A549 (cell line): ENCODE results near the gene KCNK6. TPM values are rescaled to one million over a fixed set of nuclear protein-coding genes. Genes with fewer than 3 reads are reported as not detected.

Experiments
- ATOH8 ChIP-seq: fragments of 250-450 bp; sonication (Bioruptor Pico); IDR thresholded peaks from 2 replicates; pipeline ENCODE4 v1.5.0; 2020; ENCODE audit warnings: low read depth, mild to moderate bottlenecking, moderate library complexity
- BHLHE40 ChIP-seq: IDR thresholded peaks from 2 replicates; pipeline ENCODE4 v1.6.1; 2012; ENCODE audit warnings: low read depth, low read length, inconsistent platforms
- CBX2 ChIP-seq: fragments of 200-600 bp; sonication (generic); IDR thresholded peaks from 2 replicates; pipeline ENCODE4 v1.6.1; 2016; ENCODE audit warnings: low read depth, mild to moderate bottlenecking, borderline replicate concordance
- CBX8 ChIP-seq: fragments of 200-600 bp; sonication (generic); IDR thresholded peaks from 2 replicates; pipeline ENCODE4 v1.6.1; 2016
- CEBPB ChIP-seq, 2 experiments: fragments of >200 bp in 1 of 2; sonication (Bioruptor Twin) in 1 of 2; formaldehyde crosslinking in 1 of 2; IDR thresholded peaks; 2 replicates each; pipeline ENCODE4 v1.6.1; 2012 to 2016
- CHD2 ChIP-seq: fragments of 150-350 bp; IDR thresholded peaks from 2 replicates; pipeline ENCODE4 v1.6.1; 2014; ENCODE audit warnings: low read length; ENCODE audit not compliant: partially characterized antibody
- CTCF ChIP-seq: fragments of >200 bp; sonication (Bioruptor Twin); formaldehyde crosslinking; IDR thresholded peaks from 3 replicates; pipeline ENCODE4 v1.5.1; 2016
- E2F6 ChIP-seq: IDR thresholded peaks from 2 replicates; pipeline ENCODE4 v1.6.1; 2012; ENCODE audit warnings: low read depth, borderline replicate concordance
- EHF ChIP-seq: fragments of 250-450 bp; sonication (Bioruptor Pico); IDR thresholded peaks from 2 replicates; pipeline ENCODE4 v1.5.0; 2020; ENCODE audit warnings: mild to moderate bottlenecking
- EHMT2 ChIP-seq: fragments of 200-600 bp; sonication (generic); IDR thresholded peaks from 2 replicates; pipeline ENCODE4 v1.6.1; 2016; ENCODE audit warnings: antibody characterized with exemption, low read depth, mild to moderate bottlenecking, moderate library complexity
- ELK1 ChIP-seq: fragments of 150-350 bp; IDR thresholded peaks from 2 replicates; pipeline ENCODE4 v1.6.1; 2014; ENCODE audit warnings: low read depth, mild to moderate bottlenecking, low read length
- EP300 ChIP-seq, 2 experiments: fragments of >200 bp; sonication (Bioruptor Twin); formaldehyde crosslinking; IDR thresholded peaks; 2 replicates in 1 of 2; 3 replicates in 1 of 2; pipeline ENCODE4 v1.6.1; 2016 to 2017
- ESRRA ChIP-seq: fragments of 150-350 bp; IDR thresholded peaks from 2 replicates; pipeline ENCODE4 v1.6.1; 2014; ENCODE audit warnings: mild to moderate bottlenecking, low read length, borderline replicate concordance
- FOXS1 ChIP-seq: fragments of 250-450 bp; sonication (Bioruptor Pico); IDR thresholded peaks from 2 replicates; pipeline ENCODE4 v1.5.0; 2020; ENCODE audit warnings: mild to moderate bottlenecking, moderate library complexity
- HES2 ChIP-seq: fragments of >200 bp; sonication (Bioruptor Twin); formaldehyde crosslinking; IDR thresholded peaks from 2 replicates; pipeline ENCODE4 v1.6.1; 2016
- HEYL ChIP-seq: fragments of 250-450 bp; sonication (Bioruptor Pico); IDR thresholded peaks from 2 replicates; pipeline ENCODE4 v1.8.0; 2021; ENCODE audit warnings: mild to moderate bottlenecking, moderate library complexity
- HMGXB4 ChIP-seq: fragments of 250-450 bp; sonication (Bioruptor Pico); IDR thresholded peaks from 2 replicates; pipeline ENCODE4 v1.5.0; 2021; ENCODE audit warnings: mild to moderate bottlenecking, moderate library complexity, borderline replicate concordance
- HOXA7 ChIP-seq: fragments of 250-450 bp; sonication (Bioruptor Pico); IDR thresholded peaks from 2 replicates; pipeline ENCODE4 v1.5.0; 2020; ENCODE audit warnings: mild to moderate bottlenecking, moderate library complexity
- HOXB5 ChIP-seq: fragments of 250-450 bp; sonication (Bioruptor Pico); IDR thresholded peaks from 2 replicates; pipeline ENCODE4 v1.5.0; 2020; ENCODE audit warnings: mild to moderate bottlenecking, moderate library complexity
- JUN ChIP-seq, 2 experiments: fragments of >200 bp; sonication (Bioruptor Twin); formaldehyde crosslinking; IDR thresholded peaks; 2 replicates in 1 of 2; 3 replicates in 1 of 2; pipeline ENCODE4 v1.6.1; 2016 to 2017
- JUNB ChIP-seq: fragments of >200 bp; sonication (Bioruptor Twin); formaldehyde crosslinking; IDR thresholded peaks from 2 replicates; pipeline ENCODE4 v1.6.1; 2016
- KDM1A ChIP-seq: fragments of 200-600 bp; sonication (generic); IDR thresholded peaks from 2 replicates; pipeline ENCODE4 v1.6.1; 2016; ENCODE audit warnings: low read depth, mild to moderate bottlenecking
- MYC ChIP-seq: IDR thresholded peaks from 2 replicates; pipeline ENCODE4 v1.6.1; 2012; ENCODE audit warnings: mild to moderate bottlenecking, inconsistent platforms, low read length, improper control_type of control experiment, borderline replicate concordance
- NFE2L2 ChIP-seq: fragments of 150-350 bp; conservative IDR thresholded peaks from 2 replicates; pipeline ENCODE4 v1.6.1; 2014; ENCODE audit warnings: low read length
- NPAS2 ChIP-seq: fragments of 250-450 bp; sonication (Bioruptor Pico); IDR thresholded peaks from 2 replicates; pipeline ENCODE4 v1.8.0; 2022; ENCODE audit warnings: mild to moderate bottlenecking, moderate library complexity, borderline replicate concordance
- NR3C1 ChIP-seq: fragments of >200 bp; sonication (Bioruptor Twin); formaldehyde crosslinking; IDR thresholded peaks from 3 replicates; pipeline ENCODE4 v1.6.1; 2017
- PHF8 ChIP-seq: fragments of 200-600 bp; sonication (generic); IDR thresholded peaks from 2 replicates; pipeline ENCODE4 v1.6.1; 2016; ENCODE audit warnings: low read depth, mild to moderate bottlenecking, antibody characterized with exemption, moderate library complexity, borderline replicate concordance
- RCOR1 ChIP-seq: fragments of 150-350 bp; IDR thresholded peaks from 2 replicates; pipeline ENCODE4 v1.6.1; 2014; ENCODE audit warnings: antibody characterized with exemption, low read length, low read depth
- SMC3 ChIP-seq: fragments of >200 bp; sonication (Bioruptor Twin); formaldehyde crosslinking; IDR thresholded peaks from 3 replicates; pipeline ENCODE4 v1.6.1; 2018; ENCODE audit warnings: inconsistent platforms
- SREBF2 ChIP-seq: fragments of 450-650 bp; IDR thresholded peaks from 2 replicates; pipeline ENCODE4 v1.6.1; 2014; ENCODE audit warnings: mild to moderate bottlenecking, moderate library complexity
- TFCP2L1 ChIP-seq: fragments of 250-450 bp; sonication (Bioruptor Pico); IDR thresholded peaks from 2 replicates; pipeline ENCODE4 v1.5.0; 2021; ENCODE audit warnings: mild to moderate bottlenecking
- TP53 ChIP-seq: fragments of 250-450 bp; sonication (Bioruptor Pico); IDR thresholded peaks from 2 replicates; pipeline ENCODE4 v1.5.0; 2021; ENCODE audit warnings: mild to moderate bottlenecking, moderate library complexity
- ZC3H11A ChIP-seq: fragments of 450-650 bp; IDR thresholded peaks from 2 replicates; pipeline ENCODE4 v1.6.1; 2014; ENCODE audit warnings: antibody characterized with exemption, mild to moderate bottlenecking
- ZFP36 ChIP-seq: fragments of 450-650 bp; IDR thresholded peaks from 2 replicates; pipeline ENCODE4 v1.6.1; 2014; ENCODE audit warnings: borderline replicate concordance; ENCODE audit not compliant: partially characterized antibody
- ZNF302 ChIP-seq: fragments of 250-450 bp; sonication (Bioruptor Pico); IDR thresholded peaks from 2 replicates; pipeline ENCODE4 v1.9.0; 2021; ENCODE audit warnings: inconsistent platforms, mild to moderate bottlenecking, moderate library complexity
- ZSCAN20 ChIP-seq: fragments of 250-450 bp; sonication (Bioruptor Pico); IDR thresholded peaks from 2 replicates; pipeline ENCODE4 v1.8.0; 2022; ENCODE audit warnings: mild to moderate bottlenecking, moderate library complexity
- polyA plus RNA-seq, 4 experiments: library from polyadenylated mRNA; depleted of rRNA in 3 of 4; stranded (reverse); fragments of >200 nt; fragmentation: RNase III in 1 of 4; extraction: RNeasy Plus Mini Kit Qiagen cat#74134 plus additional on column Dnase treatment in 1 of 4; gene quantifications; 2 replicates in 3 of 4; 3 replicates in 1 of 4; pipeline ENCODE4 v1.2.3, GENCODE V29; 2011 to 2017

The KCNK6 gene
- polyA plus RNA-seq, 2 of the 4 experiments (the other 2 are of a cell fraction), result 2.4 to 2.8 TPM

GRCh38 chr19:38374332-38375097, 54.9 kb downstream of the KCNK6 start, which contains the start of gene PSMD8 (continued):
- TF ChIP-seq HMGXB4 (CRISPR knock-in tag), result no peak
- TF ChIP-seq BHLHE40, result no peak
- TF ChIP-seq NR3C1, result no peak
- no peak for TF ChIP-seq ZSCAN20 (CRISPR knock-in tag)
- no peak for TF ChIP-seq ZNF302 (CRISPR knock-in tag)
- TF ChIP-seq MYC, result no peak
- TF ChIP-seq ZFP36, result no peak
- TF ChIP-seq HOXB5 (CRISPR knock-in tag), result no peak; the same call in 1 of the 2 replicates
- no peak for TF ChIP-seq EHF
- no peak for TF ChIP-seq HOXA7 (CRISPR knock-in tag)
- TF ChIP-seq JUN (IDR thresholded peaks at IDR 0.05), result peak; percentile 94 to 100
- TF ChIP-seq PHF8, result peak; percentile 100
- no peak for TF ChIP-seq EHMT2
- 0 out of 2 replicates have a peak, but pooled peaks have one; percentile 2 for TF ChIP-seq NFE2L2
- TF ChIP-seq ZC3H11A, result no peak
- TF ChIP-seq TFCP2L1 (CRISPR knock-in tag), result peak; percentile 77; the same call in 1 of the 2 replicates
- peak; percentile 40 for TF ChIP-seq CTCF
- no peak for TF ChIP-seq CBX8
- no peak for TF ChIP-seq JUNB
- TF ChIP-seq ELK1, result no peak
- TF ChIP-seq E2F6, result peak; percentile 46; the same call in 1 of the 2 replicates
- TF ChIP-seq EP300 (IDR thresholded peaks at IDR 0.05), result no peak
- no peak for TF ChIP-seq ATOH8 (CRISPR knock-in tag)
- TF ChIP-seq ESRRA, result no peak
- peak in 1 of 2 experiments; percentile 47; a peak in 1 of 4 replicates for TF ChIP-seq CEBPB (IDR thresholded peaks at IDR 0.05)
- no peak for TF ChIP-seq CBX2
- TF ChIP-seq FOXS1 (CRISPR knock-in tag), result no peak
- TF ChIP-seq HEYL (CRISPR knock-in tag), result no peak
- TF ChIP-seq SMC3, result no peak
- no peak for TF ChIP-seq HES2
- no peak for TF ChIP-seq SREBF2
- no peak for TF ChIP-seq NPAS2 (CRISPR knock-in tag)
- TF ChIP-seq CHD2, result no peak
- TF ChIP-seq RCOR1, result no peak
- no peak for TF ChIP-seq KDM1A
- TF ChIP-seq TP53 (CRISPR knock-in tag), result peak; percentile 68; the same call in 1 of the 2 replicates
